PFSK-1 (cell line): ENCODE data around the gene RIT1.

Experiments
- FOXP2 ChIP-seq: optimal IDR thresholded peaks from 2 replicates; pipeline ENCODE3; 2011; ENCODE audit warnings: borderline replicate concordance, control low read depth, inconsistent platforms; ENCODE audit not compliant: insufficient read depth; ENCODE audit errors: extremely low read length, extremely low read depth
- POLR2AphosphoS5 ChIP-seq: IDR thresholded peaks from 2 replicates; pipeline ENCODE4 v1.6.1; 2012; ENCODE audit warnings: low read depth, mild to moderate bottlenecking, control low read depth, low read length, moderate library complexity
- SIN3A ChIP-seq: IDR thresholded peaks from 2 replicates; pipeline ENCODE4 v1.6.1; 2012; ENCODE audit warnings: mild to moderate bottlenecking, low read length, moderate library complexity, borderline replicate concordance; ENCODE audit not compliant: insufficient read depth
- TAF1 ChIP-seq: IDR thresholded peaks from 2 replicates; pipeline ENCODE4 v1.6.1; 2012; ENCODE audit warnings: low read length, control low read depth, borderline replicate concordance; ENCODE audit not compliant: insufficient read depth
- TF ChIP-seq, protein P1 (sequence below), 2 experiments: IDR thresholded peaks; 2 replicates each; pipeline versions ENCODE4 v1.6.1 to v1.8.0; 2011 to 2012; ENCODE audit warnings: low read depth in 2 of 2, low read length in 2 of 2, control low read depth in 1 of 2, inconsistent platforms in 1 of 2, mild to moderate bottlenecking in 1 of 2, moderate library complexity in 1 of 2; ENCODE audit not compliant: insufficient read depth in 1 of 2

Gene RIT1

DNA sequence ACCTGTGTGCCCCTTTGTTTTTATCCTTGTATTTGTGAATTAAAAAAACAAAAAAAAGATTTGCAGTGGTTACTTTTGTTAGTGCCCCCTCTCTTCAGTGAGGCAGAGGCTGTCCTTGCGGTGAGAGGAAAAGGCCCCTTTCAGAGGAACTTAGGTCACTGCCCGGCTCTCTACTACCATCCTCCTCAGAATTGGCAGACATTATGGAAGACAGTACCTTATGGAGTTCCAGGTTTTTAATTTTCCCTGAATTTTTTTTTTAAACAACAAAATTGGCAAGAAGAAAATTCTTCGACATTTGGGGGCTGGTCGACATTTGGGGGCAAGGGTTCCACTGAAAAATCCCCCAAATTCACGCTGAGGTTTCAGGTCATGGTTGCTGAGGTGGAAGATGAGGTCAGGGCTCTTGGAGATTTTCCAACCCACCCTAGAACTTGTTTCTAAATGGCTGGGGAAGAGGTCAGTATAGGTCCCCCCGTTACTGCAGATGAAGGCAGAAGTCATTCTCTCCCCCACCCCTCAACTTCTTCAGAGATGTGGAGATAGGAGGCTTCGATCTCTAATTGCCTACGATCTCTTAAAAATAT is 35.6 kb upstream of the RIT1 start:
- TF ChIP-seq TAF1 (no peak), SIN3A (no peak)

GRCh38 chr1:155944444-155944799 is 33.3 kb upstream of the RIT1 start:
- TF ChIP-seq POLR2AphosphoS5, result no peak
- no peak for TF ChIP-seq FOXP2

- TF ChIP-seq POLR2AphosphoS5 (no peak), TAF1 (no peak), SIN3A (no peak), FOXP2 (no peak)
- TF ChIP-seq, protein P1, sequence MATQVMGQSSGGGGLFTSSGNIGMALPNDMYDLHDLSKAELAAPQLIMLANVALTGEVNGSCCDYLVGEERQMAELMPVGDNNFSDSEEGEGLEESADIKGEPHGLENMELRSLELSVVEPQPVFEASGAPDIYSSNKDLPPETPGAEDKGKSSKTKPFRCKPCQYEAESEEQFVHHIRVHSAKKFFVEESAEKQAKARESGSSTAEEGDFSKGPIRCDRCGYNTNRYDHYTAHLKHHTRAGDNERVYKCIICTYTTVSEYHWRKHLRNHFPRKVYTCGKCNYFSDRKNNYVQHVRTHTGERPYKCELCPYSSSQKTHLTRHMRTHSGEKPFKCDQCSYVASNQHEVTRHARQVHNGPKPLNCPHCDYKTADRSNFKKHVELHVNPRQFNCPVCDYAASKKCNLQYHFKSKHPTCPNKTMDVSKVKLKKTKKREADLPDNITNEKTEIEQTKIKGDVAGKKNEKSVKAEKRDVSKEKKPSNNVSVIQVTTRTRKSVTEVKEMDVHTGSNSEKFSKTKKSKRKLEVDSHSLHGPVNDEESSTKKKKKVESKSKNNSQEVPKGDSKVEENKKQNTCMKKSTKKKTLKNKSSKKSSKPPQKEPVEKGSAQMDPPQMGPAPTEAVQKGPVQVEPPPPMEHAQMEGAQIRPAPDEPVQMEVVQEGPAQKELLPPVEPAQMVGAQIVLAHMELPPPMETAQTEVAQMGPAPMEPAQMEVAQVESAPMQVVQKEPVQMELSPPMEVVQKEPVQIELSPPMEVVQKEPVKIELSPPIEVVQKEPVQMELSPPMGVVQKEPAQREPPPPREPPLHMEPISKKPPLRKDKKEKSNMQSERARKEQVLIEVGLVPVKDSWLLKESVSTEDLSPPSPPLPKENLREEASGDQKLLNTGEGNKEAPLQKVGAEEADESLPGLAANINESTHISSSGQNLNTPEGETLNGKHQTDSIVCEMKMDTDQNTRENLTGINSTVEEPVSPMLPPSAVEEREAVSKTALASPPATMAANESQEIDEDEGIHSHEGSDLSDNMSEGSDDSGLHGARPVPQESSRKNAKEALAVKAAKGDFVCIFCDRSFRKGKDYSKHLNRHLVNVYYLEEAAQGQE (IDR thresholded peaks at IDR 0.05; ENCODE audit: insufficient read depth in 1 of 2, low read depth in 2 of 2, low read length in 2 of 2), result no peak
Measured at GRCh38 chr1:155942578-155943141, 31.5 kb upstream of the RIT1 start.

DNA sequence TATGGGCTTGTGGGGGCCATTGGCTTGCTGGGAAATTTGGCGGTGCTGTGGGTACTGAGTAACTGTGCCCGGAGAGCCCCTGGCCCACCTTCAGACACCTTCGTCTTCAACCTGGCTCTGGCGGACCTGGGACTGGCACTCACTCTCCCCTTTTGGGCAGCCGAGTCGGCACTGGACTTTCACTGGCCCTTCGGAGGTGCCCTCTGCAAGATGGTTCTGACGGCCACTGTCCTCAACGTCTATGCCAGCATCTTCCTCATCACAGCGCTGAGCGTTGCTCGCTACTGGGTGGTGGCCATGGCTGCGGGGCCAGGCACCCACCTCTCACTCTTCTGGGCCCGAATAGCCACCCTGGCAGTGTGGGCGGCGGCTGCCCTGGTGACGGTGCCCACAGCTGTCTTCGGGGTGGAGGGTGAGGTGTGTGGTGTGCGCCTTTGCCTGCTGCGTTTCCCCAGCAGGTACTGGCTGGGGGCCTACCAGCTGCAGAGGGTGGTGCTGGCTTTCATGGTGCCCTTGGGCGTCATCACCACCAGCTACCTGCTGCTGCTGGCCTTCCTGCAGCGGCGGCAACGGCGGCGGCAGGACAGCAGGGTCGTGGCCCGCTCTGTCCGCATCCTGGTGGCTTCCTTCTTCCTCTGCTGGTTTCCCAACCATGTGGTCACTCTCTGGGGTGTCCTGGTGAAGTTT is 30.8 kb upstream of the RIT1 start:
- TF ChIP-seq SIN3A, result no peak
- TF ChIP-seq FOXP2, result no peak
- no peak for TF ChIP-seq TAF1
- TF ChIP-seq, protein P1 (IDR thresholded peaks at IDR 0.05; ENCODE audit: insufficient read depth in 1 of 2, low read depth in 2 of 2, low read length in 2 of 2), result no peak
- no peak for TF ChIP-seq POLR2AphosphoS5

DNA sequence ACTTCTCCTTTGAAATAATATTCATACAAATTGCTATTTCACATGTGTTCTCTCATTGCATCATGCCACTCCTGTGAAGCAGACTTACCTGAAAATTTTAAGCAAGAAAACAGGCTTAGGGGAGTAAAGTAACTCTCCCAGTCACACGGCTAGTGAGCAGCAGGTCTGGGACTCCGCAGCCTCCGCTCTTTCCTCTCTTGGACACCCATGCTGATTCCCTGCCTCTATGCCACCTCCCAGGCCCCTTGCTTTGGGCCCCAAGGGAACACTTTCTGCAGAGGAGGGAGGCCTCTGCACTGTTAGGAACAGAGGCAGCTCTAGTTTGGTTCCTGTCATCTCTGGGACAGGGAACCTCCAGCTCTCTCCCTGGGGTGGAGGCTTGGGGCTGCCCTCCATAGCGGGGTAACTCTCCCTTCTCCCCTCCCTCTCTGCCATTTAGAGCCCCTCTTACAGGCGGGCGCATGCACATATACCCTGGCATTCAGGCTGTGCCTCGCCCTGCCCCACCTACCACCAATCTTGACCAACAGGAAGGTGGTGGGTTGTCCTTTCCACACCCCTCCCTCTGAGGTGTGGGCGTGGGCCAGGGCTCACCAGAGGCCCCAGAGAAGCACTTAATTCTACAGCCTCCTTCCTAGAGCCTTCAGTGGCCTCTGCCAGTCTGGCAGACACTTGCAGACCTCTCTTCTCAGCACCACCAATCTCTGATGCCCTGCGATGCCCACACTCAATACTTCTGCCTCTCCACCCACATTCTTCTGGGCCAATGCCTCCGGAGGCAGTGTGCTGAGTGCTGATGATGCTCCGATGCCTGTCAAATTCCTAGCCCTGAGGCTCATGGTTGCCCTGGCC is 30.1 kb upstream of the RIT1 start, which contains the start of gene RXFP4:
Gene RXFP4 (plus strand): TSS at position 646 of the 852 bp plus-strand sequence. CDS start 72 bp downstream, at position 718.
- TF ChIP-seq FOXP2 (no peak), TAF1 (no peak), SIN3A (no peak), POLR2AphosphoS5 (no peak)
- TF ChIP-seq, protein P1 (IDR thresholded peaks at IDR 0.05; ENCODE audit: insufficient read depth in 1 of 2, low read depth in 2 of 2, low read length in 2 of 2), result no peak
